ENCODE results near the gene ZNF710.
A peak's percentile ranks its signal among the peaks of the same experiment; 100 is the strongest.

ZNF710 gene

DNA sequence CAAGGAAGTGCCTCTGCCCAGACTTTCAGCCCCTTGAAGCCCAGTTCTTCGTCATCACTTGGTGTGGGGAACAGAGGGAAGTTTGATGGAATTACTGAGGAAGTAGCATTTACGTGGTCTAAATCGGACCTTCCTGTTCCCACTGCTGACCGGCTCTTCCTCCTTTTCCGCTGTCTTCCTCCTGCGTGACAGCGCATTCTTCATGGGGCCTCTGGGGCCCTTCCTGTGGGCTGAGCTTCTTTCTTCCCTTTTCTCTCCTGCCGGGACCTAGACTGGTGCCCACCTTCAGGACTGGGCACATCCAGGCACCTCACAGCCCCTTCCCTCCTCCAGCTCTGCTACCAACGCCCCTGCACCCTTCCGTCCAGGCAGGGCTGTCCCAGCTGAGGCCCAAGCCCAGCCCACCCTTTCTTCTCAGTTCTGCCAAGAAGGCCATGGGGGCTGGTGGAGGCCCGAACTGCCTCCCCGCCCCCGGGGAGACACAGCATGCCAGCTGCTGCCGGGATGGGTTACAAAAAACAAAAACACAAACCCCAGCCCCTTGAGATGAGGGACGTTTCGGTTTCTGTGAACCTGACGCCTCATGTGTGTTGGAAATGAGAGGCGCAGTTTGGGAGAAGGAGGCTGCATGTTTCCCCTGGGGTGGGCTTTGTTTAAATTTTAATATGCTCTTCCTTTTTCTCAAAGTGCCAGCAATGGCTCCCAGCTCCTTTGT lies 19.1 kb downstream of the ZNF710 start:
- peak; percentile 10 for DNase-seq

GRCh38 chr15:90020936-90021507 lies 19.9 kb downstream of the ZNF710 start:
- peak; percentile 17 for DNase-seq

- no peak for DNase-seq
Observed at GRCh38 chr15:90022345-90022744, 21.2 kb downstream of the ZNF710 start.

GRCh38 chr15:90022905-90023700 lies 22.0 kb downstream of the ZNF710 start:
- no peak for DNase-seq

DNA sequence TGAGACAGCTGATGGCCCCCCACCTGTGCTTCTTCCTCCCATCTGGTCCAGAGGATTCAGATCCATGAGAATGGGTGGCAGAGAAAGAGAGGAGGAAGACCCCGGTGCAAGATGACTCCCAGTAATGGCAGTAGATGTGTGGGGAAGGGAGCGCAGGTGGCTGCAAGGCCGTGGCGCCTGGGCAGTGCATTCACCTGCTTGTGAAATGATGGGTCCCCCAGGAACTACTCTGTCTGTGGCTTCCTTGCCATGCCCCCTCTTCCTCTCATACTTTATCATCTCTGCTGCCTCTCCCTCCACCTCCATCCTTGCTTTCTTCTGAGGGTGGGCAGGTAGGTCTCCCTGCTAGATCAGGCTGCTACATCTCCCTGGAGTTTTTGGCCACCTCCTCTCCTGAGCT lies 23.3 kb downstream of the ZNF710 start:
- DNase-seq = no peak

DNA sequence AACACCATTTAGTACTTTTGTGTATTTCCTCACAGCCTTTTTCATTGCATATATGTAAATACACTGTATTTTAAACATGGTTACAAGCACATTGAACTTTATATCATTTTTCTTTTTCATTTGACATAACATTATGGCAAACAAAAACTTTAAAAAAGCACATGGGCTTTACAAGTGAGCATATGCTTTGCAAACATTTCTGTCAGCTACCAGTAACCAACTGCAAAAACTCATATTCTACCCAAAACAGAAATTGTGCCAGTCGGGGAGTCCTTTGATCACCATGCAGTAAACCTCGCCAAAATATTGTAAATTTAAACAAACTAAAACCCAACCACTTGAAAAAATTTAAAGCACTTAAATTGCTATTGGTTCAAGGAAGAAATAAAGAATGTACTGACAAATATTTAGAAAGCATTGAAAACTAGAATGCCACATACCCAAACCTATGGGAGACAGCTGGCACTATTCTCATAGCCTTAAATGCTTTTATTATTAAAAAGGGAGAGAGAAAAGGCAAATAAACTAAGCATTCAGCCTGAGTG lies 24.4 kb downstream of the ZNF710 start:
- no peak for DNase-seq

- DNase-seq = no peak
Observed at GRCh38 chr15:90028376-90028944, 27.3 kb downstream of the ZNF710 start.

DNA sequence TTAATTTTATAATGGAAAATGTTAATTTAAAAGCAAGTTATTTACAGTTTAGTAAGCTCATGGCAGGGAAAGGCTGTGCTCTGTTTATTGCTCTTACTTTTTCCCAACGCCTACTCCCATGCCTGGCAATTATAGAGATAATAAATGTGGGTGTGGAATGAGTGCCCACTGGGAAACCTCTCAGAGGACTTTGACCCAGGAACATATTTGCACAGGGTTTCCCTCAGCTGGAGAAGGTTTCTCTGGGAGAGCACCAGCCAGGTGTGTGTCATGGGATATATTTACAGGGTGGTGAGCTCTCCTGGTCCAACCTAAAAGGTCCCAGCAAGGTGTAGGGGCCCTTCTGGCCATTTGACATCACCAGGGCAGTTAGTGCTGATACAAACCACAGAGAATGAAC lies 27.9 kb downstream of the ZNF710 start:
- no peak for DNase-seq

DNA sequence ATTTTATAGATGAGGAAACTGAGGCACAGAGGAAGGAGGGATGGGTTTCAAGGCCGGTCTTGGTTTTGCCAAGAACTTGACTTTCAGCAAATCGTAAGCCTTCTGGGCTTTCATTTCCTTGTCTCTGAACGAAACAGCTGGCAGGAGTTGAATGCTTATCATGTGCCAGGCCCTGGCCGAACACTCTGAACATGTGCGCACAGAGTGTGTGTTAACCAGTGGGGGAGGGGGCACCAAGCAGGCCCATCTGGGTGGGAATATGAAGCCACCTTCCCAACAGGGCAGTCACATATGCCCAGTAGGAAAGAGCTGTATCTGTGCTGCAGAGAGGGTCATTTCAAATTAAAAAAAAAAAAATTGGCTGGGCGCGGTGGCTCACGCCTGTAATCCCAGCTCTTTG lies 29.3 kb downstream of the ZNF710 start:
- DNase-seq = no peak

DNA sequence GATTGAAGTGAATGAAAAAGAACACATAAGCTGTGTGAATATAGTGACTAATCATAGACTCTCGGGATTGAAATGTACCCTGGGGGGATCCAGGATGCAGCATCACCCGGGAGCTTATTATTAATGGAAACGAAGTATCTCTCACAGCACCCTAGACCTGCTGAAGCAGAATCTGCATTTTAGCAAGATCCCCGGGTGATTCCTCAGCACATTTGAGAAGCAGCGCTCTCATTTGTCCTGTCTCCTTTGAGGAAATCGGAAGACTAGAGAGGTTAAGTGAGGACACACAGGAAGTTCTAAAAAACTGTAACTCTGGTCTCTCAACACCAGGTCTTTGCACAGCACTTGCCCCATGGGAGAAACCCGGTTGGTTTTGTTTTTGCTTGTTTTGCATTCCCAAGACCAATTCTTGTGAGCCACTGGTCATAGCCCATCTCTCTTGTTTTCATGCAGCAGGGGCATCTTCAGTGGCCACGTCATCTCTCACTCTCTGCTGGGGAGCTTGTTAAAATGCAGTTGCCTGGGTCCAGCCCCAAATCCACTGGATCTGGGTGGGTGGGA lies 30.2 kb downstream of the ZNF710 start:
- no peak for DNase-seq

DNA sequence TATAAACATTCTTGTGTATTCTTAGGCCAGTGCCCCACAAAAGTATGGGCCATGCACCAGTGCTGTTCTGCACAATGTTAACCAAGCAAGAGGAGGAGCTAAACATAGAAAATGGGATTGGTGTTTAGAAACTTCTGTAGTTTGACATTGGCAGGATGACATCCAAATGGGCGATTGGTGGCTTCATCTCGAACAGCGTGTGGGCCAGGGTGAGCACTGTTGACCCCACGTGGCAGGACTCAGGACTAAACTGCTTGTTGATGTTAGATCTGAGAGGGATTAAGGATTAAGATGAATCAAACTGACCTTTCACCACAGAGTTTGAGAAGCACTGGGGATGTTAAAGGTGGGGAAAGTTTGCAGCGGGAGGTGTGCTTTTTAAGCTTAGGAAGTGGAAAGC lies 31.9 kb downstream of the ZNF710 start:
- DNase-seq = no peak

- no peak for DNase-seq
Observed at GRCh38 chr15:90033448-90033847, 32.3 kb downstream of the ZNF710 start.

DNA sequence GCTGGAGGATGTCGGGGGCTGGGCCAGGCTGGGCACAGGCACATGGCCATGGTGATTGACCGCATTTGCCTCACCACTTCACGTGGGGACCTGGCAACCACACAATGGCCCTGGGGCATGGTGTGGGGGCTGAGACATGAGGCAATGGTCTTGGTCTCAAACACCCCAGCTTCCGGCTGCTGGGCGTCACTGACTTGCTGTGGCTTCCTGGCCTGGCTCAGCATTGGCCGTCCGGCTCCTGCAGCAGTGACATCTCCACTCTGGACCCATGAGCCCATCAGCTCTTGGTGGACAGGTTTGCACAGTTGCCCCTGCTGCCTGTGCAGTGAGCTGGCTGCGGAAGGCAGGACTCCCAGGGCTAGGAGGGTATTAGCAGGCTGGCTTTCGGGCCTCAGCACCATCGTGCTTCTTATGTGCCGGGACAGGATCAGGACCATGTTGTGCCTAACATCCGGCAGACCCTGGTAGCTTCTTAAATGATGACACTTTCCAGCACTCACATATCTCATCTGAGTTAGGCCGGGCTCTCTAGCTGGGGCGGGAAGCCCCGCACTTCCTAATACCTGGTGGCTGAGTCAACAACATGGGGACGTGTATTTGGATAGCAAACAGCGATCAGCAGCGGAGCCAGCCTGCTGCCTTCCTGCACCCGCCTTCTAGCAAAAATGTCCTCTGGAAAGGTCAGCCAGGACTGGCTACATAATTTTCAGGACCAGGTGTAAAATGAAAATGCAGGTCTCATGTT lies 34.1 kb downstream of the ZNF710 start:
- no peak for DNase-seq

- DNase-seq = no peak
Observed at GRCh38 chr15:90035840-90036230, 34.7 kb downstream of the ZNF710 start.

GRCh38 chr15:90036343-90036742 lies 35.2 kb downstream of the ZNF710 start:
- DNase-seq = no peak

DNA sequence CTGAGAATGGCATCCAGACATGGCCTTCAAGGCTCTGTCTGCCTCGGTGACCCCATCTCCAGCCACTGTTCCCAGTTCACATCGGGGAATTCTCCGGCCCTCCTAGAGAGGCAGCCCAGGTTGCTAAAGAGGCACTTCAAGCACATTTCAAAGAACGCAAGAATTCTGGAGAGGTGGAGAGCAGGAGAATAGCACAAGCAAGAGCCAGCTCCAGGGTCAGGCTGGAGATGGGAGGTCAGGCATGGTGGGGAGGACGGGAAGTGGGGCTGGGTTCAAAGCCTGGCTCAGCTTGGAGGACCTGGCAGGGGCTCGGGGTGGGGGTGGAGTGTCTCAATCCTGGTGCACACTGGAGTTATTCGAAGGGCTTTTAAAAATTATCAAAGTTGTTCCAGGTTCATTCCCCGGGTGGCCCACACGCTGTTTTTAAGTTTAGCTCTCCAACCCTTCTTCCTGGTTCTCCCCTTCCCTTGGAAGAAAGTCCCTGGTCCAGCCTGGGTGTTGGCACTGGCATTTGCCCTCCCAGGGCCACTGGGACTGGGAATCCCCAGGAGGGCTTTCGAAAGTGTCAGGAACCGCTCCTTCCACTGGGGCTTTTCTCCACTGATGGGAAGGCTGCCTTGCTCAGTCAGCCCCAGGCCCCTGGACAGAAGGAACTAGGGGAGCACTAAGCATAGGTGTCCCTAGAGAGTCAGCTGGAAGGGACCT lies 35.8 kb downstream of the ZNF710 start:
- DNase-seq = no peak

- DNase-seq = no peak
Observed at GRCh38 chr15:90037511-90037860, 36.4 kb downstream of the ZNF710 start.

DNA sequence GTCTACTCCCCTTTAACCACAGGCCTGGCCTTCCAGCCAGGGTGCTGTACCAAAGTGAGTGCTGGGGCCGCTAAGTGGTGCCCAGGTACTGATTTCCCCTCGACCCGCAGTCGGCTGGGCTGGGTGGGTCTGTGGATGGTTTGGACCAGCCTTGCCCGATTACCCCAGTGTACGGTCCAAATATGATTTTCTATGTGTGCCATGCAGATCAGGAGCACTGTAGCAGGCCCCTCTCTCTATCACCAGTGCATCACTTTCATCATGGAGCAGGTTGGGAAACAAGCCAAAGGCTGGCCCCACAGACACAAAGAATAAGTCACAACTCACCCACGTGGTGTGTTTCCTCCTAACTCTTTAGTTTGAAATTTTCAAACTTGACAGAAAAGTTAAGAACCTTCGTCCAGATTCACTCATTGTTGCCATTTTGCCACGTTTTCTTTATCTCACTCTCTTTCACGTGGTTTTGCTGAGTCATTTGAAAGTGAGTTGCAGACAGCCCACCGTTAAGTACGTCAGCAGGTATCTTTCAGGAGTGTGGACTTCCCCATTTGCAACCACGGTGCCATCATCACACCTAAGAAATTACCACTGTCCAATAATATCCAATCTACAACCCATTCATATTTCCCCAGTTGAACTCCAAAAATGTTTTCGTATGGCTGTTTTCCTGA lies 37.0 kb downstream of the ZNF710 start:
- peak; percentile 69 for DNase-seq

DNA sequence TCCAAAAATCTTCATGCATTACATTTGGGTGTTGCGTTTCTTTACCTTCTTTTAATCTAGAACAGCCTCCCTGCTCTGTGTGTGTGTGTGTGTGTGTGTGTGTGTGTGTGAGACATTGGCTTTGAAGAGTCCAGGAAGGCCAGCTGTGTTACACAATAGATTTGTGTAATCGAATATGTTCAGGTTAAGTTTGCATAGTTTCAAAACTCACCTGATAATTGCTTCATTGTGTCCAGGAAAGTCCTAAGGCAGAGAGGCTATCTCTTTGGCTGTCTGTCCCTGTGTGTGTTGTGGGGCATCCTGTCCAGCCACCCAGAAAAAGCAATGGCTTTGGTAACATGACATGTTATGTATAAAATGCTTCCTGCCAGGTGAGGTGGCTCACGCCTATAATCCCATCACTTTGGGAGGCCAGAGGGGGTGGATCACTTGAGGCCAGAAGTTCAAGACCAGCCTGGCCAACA lies 37.5 kb downstream of the ZNF710 start:
- DNase-seq = no peak

DNA sequence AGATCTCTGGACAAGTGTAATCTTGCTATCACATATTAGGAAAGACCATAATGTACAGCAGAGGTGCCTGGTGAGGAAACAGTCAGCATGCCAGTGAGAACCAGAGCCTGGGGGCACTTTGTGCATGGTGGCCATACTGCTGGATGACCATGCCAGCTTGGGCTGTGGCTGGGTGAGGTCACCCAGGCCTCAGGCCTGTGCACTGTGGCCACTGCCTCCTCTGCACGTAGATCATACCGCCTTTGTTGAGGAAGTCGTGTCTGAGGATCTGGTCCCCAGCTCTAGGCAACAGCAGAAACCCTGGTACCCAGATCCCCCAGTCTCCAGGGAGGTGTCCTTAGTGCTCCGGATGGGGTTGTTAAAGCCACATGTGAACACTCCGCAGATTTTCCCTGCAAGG lies 38.9 kb downstream of the ZNF710 start:
- no peak for DNase-seq

- DNase-seq = no peak
Observed at GRCh38 chr15:90040618-90041017, 39.5 kb downstream of the ZNF710 start.
